Small intestine (tissue), 7 donors: ENCODE results near the gene RC3H1. TPM values are rescaled to one million over a fixed set of nuclear protein-coding genes. Genes with fewer than 3 reads are reported as not detected.
"Not testable (repeated sequence)": the region's sequence is repeated elsewhere in the genome, so short reads cannot be mapped to it uniquely, and the experiment has no call there.

Experiments used
- DNase-seq, 2 donors: peaks; one replicate each; pipeline versions ENCODE4 v3.0.0 to v3.0.0-alpha.2; 2013
- FAIRE-seq: peaks from 2 replicates; lab custom pipeline; 2012; peaks lifted over from hg19 to GRCh38; lab: Jason Lieb, UNC
- H3K27ac ChIP-seq, 3 donors: one replicate each; pipeline ENCODE4 v1.5.1; 2013; ENCODE audit warnings: low read length in 2 of 3, mild to moderate bottlenecking in 2 of 3, control low read depth in 1 of 3, inconsistent platforms in 1 of 3, low read depth in 1 of 3, moderate library complexity in 1 of 3
- H3K27me3 ChIP-seq, 3 donors: one replicate each; pipeline ENCODE4 v1.6.1; 2013; ENCODE audit warnings: low read length in 3 of 3, inconsistent platforms in 1 of 3; ENCODE audit not compliant: control insufficient read depth in 3 of 3, insufficient read depth in 3 of 3
- H3K36me3 ChIP-seq, 3 donors: one replicate each; pipeline ENCODE4 v1.6.1; 2013; ENCODE audit warnings: low read length in 3 of 3, inconsistent platforms in 1 of 3, low read depth in 1 of 3, mild to moderate bottlenecking in 1 of 3, moderate library complexity in 1 of 3; ENCODE audit not compliant: control insufficient read depth in 3 of 3, insufficient read depth in 2 of 3
- H3K4me1 ChIP-seq, 3 donors: one replicate each; pipeline ENCODE4 v1.6.1; 2013; ENCODE audit warnings: low read length in 2 of 3, inconsistent platforms in 1 of 3, low read depth in 1 of 3, mild to moderate bottlenecking in 1 of 3, moderate library complexity in 1 of 3; ENCODE audit not compliant: control insufficient read depth in 3 of 3, insufficient read depth in 2 of 3
- H3K4me3 ChIP-seq, 3 donors: one replicate each; pipeline ENCODE4 v1.5.1; 2013; ENCODE audit warnings: low read length in 3 of 3, control low read depth in 1 of 3, inconsistent platforms in 1 of 3, low read depth in 1 of 3, mild to moderate bottlenecking in 1 of 3, moderate library complexity in 1 of 3
- H3K9me3 ChIP-seq, 2 donors: one replicate each; pipeline ENCODE4 v1.6.1; 2013; ENCODE audit warnings: low read depth in 1 of 2, low read length in 1 of 2; ENCODE audit not compliant: control insufficient read depth in 2 of 2, insufficient read depth in 1 of 2
- WGBS, 3 donors: extraction: QIAGEN DNeasy Blood & Tissue Kit; methylation state at CpG; one replicate each; pipeline ENCODE4 v1.1.7; 2013; 5-methylcytosine and 5-hydroxymethylcytosine counted together
- polyA plus RNA-seq, 4 donors: library from polyadenylated mRNA; stranded (reverse) in 3 of 4; unstranded in 1 of 4; fragments of 200-250 nt in 3 of 4; fragments of 120-200 nt in 1 of 4; gene quantifications; one replicate each; pipeline versions ENCODE4 v1.2.1 to v1.2.3, GENCODE V29; 2013
- donor health status: healthy with polysubstance abuse.
- donor health status: control.
- donor health status: control.
- donor health status: Bipolar disorder and iron deficiency.
- donor health status: healthy.

RC3H1 gene
- polyA plus RNA-seq, 4 donors = 2.4 to 12.3 (median 4.4) TPM

GRCh38 chr1:174052621-174053020 lies 30.5 kb upstream of the RC3H1 start:
- WGBS, 3 donors = 67 to 71% (median 68%) methylated on average over 3 of the region's 3 CpGs
- Histone ChIP-seq H3K27me3 (no peaks in the 10 kb centered on the region), H3K9me3 (peaks cover 0 to 2% of the 10 kb centered on the region in 2 donors), H3K4me1 (no peaks in the 10 kb centered on the region), H3K36me3 (no peaks in the 10 kb centered on the region), H3K27ac (no peak overlapping the region), H3K4me3 (no peak overlapping the region)
- FAIRE-seq (no peak), DNase-seq (no peak)

- no peak for DNase-seq
- H3K27ac ChIP-seq = no peak overlapping the region
- H3K27me3 ChIP-seq = no peaks in the 10 kb centered on the region
- no peaks in the 10 kb centered on the region for H3K36me3 ChIP-seq
- WGBS, 3 donors = 63 to 69% (median 68%) methylated on average over 6 of the region's 6 CpGs
- FAIRE-seq = no peak
- H3K4me3 ChIP-seq = no peak overlapping the region
- H3K4me1 ChIP-seq = no peaks in the 10 kb centered on the region
- peaks cover 0 to 2% of the 10 kb centered on the region in 2 donors for H3K9me3 ChIP-seq
Measured at GRCh38 chr1:174051956-174052355, 29.8 kb upstream of the RC3H1 start.

GRCh38 chr1:174049514-174049913 lies 27.4 kb upstream of the RC3H1 start:
- DNase-seq (no peak), FAIRE-seq (no peak)
- WGBS, 3 donors = 85 to 90% (median 88%) methylated on average over 2 of the region's 2 CpGs

GRCh38 chr1:174044418-174045222 lies 22.5 kb upstream of the RC3H1 start:
- Histone ChIP-seq H3K4me1 (no peaks in the 10 kb centered on the region), H3K27me3 (no peaks in the 10 kb centered on the region), H3K9me3 (no peaks in the 10 kb centered on the region), H3K27ac (no peak overlapping the region), H3K36me3 (no peaks in the 10 kb centered on the region), H3K4me3 (no peak overlapping the region)
- no peak for FAIRE-seq
- 45 to 52% (median 48%) methylated on average over 4 of the region's 4 CpGs for WGBS, 3 donors
- DNase-seq = peak in 1 of 2 donors; percentile 17

More at GRCh38 chr1:174049514-174049913, 27.4 kb upstream of the RC3H1 start:
- no peaks in the 10 kb centered on the region for H3K9me3 ChIP-seq
- H3K27ac ChIP-seq = no peak overlapping the region
- no peaks in the 10 kb centered on the region for H3K27me3 ChIP-seq
- no peaks in the 10 kb centered on the region for H3K4me1 ChIP-seq
- H3K36me3 ChIP-seq = no peaks in the 10 kb centered on the region
- no peak overlapping the region for H3K4me3 ChIP-seq

GRCh38 chr1:174042509-174042908 lies 20.4 kb upstream of the RC3H1 start:
- not testable (repeated sequence) for H3K9me3 ChIP-seq, H3K36me3 ChIP-seq, H3K27me3 ChIP-seq, H3K4me1 ChIP-seq, H3K4me3 ChIP-seq, FAIRE-seq, H3K27ac ChIP-seq, DNase-seq
- 76 to 83% (median 82%) methylated on average over 5 of the region's 5 CpGs for WGBS, 3 donors

- DNase-seq = peak in 1 of 2 donors; percentile 57
- H3K4me1 ChIP-seq = no peaks in the 10 kb centered on the region
- H3K27me3 ChIP-seq = no peaks in the 10 kb centered on the region
- no peak overlapping the region for H3K4me3 ChIP-seq
- H3K27ac ChIP-seq = no peak overlapping the region
- H3K9me3 ChIP-seq = no peaks in the 10 kb centered on the region
- H3K36me3 ChIP-seq = no peaks in the 10 kb centered on the region
- WGBS, 3 donors = 97 to 100% (median 100%) methylated on average over 1 of the region's 1 CpG
- FAIRE-seq = no peak
Measured at GRCh38 chr1:174041369-174041768, 19.2 kb upstream of the RC3H1 start.

- no peak overlapping the region for H3K27ac ChIP-seq
- no peak for FAIRE-seq
- no peaks in the 10 kb centered on the region for H3K9me3 ChIP-seq
- H3K4me1 ChIP-seq = no peaks in the 10 kb centered on the region
- WGBS, 3 donors = 66 to 75% (median 75%) methylated on average over 2 of the region's 2 CpGs
- no peak overlapping the region for H3K4me3 ChIP-seq
- no peaks in the 10 kb centered on the region for H3K27me3 ChIP-seq
- H3K36me3 ChIP-seq = no peaks in the 10 kb centered on the region
- DNase-seq = peak in 1 of 2 donors; percentile 62
Measured at GRCh38 chr1:174040387-174040786, 18.2 kb upstream of the RC3H1 start.

GRCh38 chr1:174039027-174039426 lies 16.9 kb upstream of the RC3H1 start:
- WGBS, 3 donors = 67 to 100% (median 90%) methylated on average over 1 of the region's 1 CpG

More at GRCh38 chr1:174039027-174039426, 16.9 kb upstream of the RC3H1 start:
- no peak overlapping the region for H3K4me3 ChIP-seq
- FAIRE-seq = no peak
- H3K4me1 ChIP-seq = no peaks in the 10 kb centered on the region
- H3K9me3 ChIP-seq = no peaks in the 10 kb centered on the region
- H3K27me3 ChIP-seq = no peaks in the 10 kb centered on the region
- no peak overlapping the region for H3K27ac ChIP-seq
- no peaks in the 10 kb centered on the region for H3K36me3 ChIP-seq
- no peak for DNase-seq
